Naive thymus-derived CD4-positive, alpha-beta T cell (primary cell): ENCODE measurements around the gene UVRAG. TPM values are rescaled to one million over a fixed set of nuclear protein-coding genes. Genes with fewer than 3 reads are reported as not detected.

Source experiments
- ATAC-seq: fragments of 150-1000 bp; cut with Tn5 transposase; 2 replicates; pipeline ENCODE4 v1.10.0; 2021; ENCODE audit warnings: mild to moderate bottlenecking, moderate library complexity
- CTCF ChIA-PET: fragments of 350-600 bp; sonication (Branson Sonifier 250); formaldehyde crosslinking; loops from one replicate; lab custom pipeline; 2021; ENCODE audit warnings: antibody characterized with exemption; lab: Charles Lee
- POLR2A ChIA-PET: fragments of 350-600 bp; sonication (Branson Sonifier 250); formaldehyde crosslinking; loops from one replicate; lab custom pipeline; 2021; ENCODE audit warnings: antibody characterized with exemption, inconsistent platforms; lab: Charles Lee
- DNase-seq, 9 donors: peaks; one replicate each; pipeline versions ENCODE4 v3.0.0 to v3.0.0-alpha.2; 2020 to 2022; ENCODE audit warnings: mixed read lengths in 1 of 9
- H3K27ac ChIP-seq: one replicate; pipeline ENCODE4 v1.7.0; 2013; ENCODE audit warnings: mild to moderate bottlenecking, low read depth, low read length, moderate library complexity
- H3K27me3 ChIP-seq, 2 donors: one replicate each; pipeline ENCODE4 v1.7.0; 2013; ENCODE audit warnings: low read length in 2 of 2, mild to moderate bottlenecking in 2 of 2, moderate library complexity in 2 of 2; ENCODE audit not compliant: control insufficient read depth in 2 of 2, insufficient read depth in 2 of 2
- H3K36me3 ChIP-seq, 3 experiments: 1 replicate in 2 of 3; 2 replicates in 1 of 3; pipeline ENCODE4 v1.7.0; 2013; ENCODE audit warnings: low read length in 3 of 3, mild to moderate bottlenecking in 3 of 3, moderate library complexity in 1 of 3; ENCODE audit not compliant: insufficient read depth in 3 of 3, control insufficient read depth in 2 of 3
- H3K4me1 ChIP-seq, 2 donors: one replicate each; pipeline ENCODE4 v1.7.0; 2013; ENCODE audit warnings: low read length in 2 of 2, mild to moderate bottlenecking in 2 of 2, moderate library complexity in 1 of 2; ENCODE audit not compliant: control insufficient read depth in 2 of 2, insufficient read depth in 2 of 2
- H3K4me3 ChIP-seq: 2 replicates; pipeline ENCODE4 v1.7.0; 2013; ENCODE audit warnings: mild to moderate bottlenecking, low read length
- H3K9me3 ChIP-seq, 3 experiments: 1 replicate in 2 of 3; 2 replicates in 1 of 3; pipeline ENCODE4 v1.7.0; 2013; ENCODE audit warnings: low read length in 3 of 3; ENCODE audit not compliant: control insufficient read depth in 2 of 3
- H3K27ac Mint-ChIP-seq, 9 donors: one replicate each; pipeline ENCODE4 v1.8.0; 2020 to 2022; ENCODE audit warnings: mixed read lengths in 9 of 9, mild to moderate bottlenecking in 8 of 9, moderate library complexity in 5 of 9, inconsistent platforms in 2 of 9
- H3K27me3 Mint-ChIP-seq, 5 donors: one replicate each; pipeline ENCODE4 v1.8.0; 2021 to 2022; ENCODE audit warnings: mixed read lengths in 5 of 5, mild to moderate bottlenecking in 1 of 5
- H3K36me3 Mint-ChIP-seq, 5 donors: one replicate each; pipeline ENCODE4 v1.8.0; 2020 to 2022; ENCODE audit warnings: mixed read lengths in 5 of 5, mild to moderate bottlenecking in 3 of 5, inconsistent platforms in 1 of 5
- H3K4me1 Mint-ChIP-seq, 7 donors: one replicate each; pipeline ENCODE4 v1.8.0; 2020 to 2022; ENCODE audit warnings: mixed read lengths in 7 of 7, mild to moderate bottlenecking in 3 of 7, inconsistent platforms in 1 of 7
- H3K4me3 Mint-ChIP-seq, 10 donors: one replicate each; pipeline ENCODE4 v1.8.0; 2020 to 2022; ENCODE audit warnings: mild to moderate bottlenecking in 10 of 10, mixed read lengths in 10 of 10, moderate library complexity in 6 of 10, inconsistent platforms in 2 of 10
- H3K9me3 Mint-ChIP-seq, 11 donors: one replicate each; pipeline ENCODE4 v1.8.0; 2020 to 2022; ENCODE audit warnings: mixed read lengths in 11 of 11, mild to moderate bottlenecking in 4 of 11, inconsistent platforms in 1 of 11, moderate library complexity in 1 of 11
- intact Hi-C, 2 donors: fragments of 100-400 bp; cut with micrococcal nuclease; formaldehyde crosslinking; loops; one replicate each; pipeline ENCODE4 v1.15.1; 2023
- polyA plus RNA-seq, 2 donors: library from polyadenylated mRNA; unstranded; fragments of 300-500 nt; fragmentation: Illumina TruSeq; gene quantifications; one replicate each; pipeline ENCODE4 v1.2.3, GENCODE V29; 2021
- total RNA-seq, 6 experiments: library from RNA in 5 of 6; stranded (reverse) in 5 of 6; gene quantifications; 1 replicate in 5 of 6; 2 replicates in 1 of 6; pipeline ENCODE4 v1.2.3 and lab custom pipeline; 2021 to 2026

Gene UVRAG
- total and polyA plus RNA-seq, 7 experiments from 2014 or later: 12.3 to 46.1 (median 24.6) TPM

- intact Hi-C loops: no loop called here
- DNase-seq (no peak), ATAC-seq (peak; percentile 55)
- Histone ChIP-seq H3K27me3 (no peaks in the 10 kb centered on the region), H3K4me1 (no peaks in the 10 kb centered on the region), H3K36me3 (no peaks in the 10 kb centered on the region), H3K9me3 (no peaks in the 10 kb centered on the region), H3K4me3 (no peak overlapping the region), H3K27ac (no peak overlapping the region)
- no peaks in the 10 kb centered on the region for H3K4me1 Mint-ChIP-seq
- no peaks in the 10 kb centered on the region for H3K36me3 Mint-ChIP-seq
- no peak overlapping the region for H3K4me3 Mint-ChIP-seq
- no peaks in the 10 kb centered on the region for H3K27me3 Mint-ChIP-seq
- no peak overlapping the region for H3K27ac Mint-ChIP-seq
- ChIA-PET POLR2A (no interaction called here), CTCF (no interaction called here)
- H3K9me3 Mint-ChIP-seq: no peaks in the 10 kb centered on the region
Measured at GRCh38 chr11:76161261-76161961, 346.4 kb downstream of the UVRAG start.

GRCh38 chr11:76162336-76163288 is 347.6 kb downstream of the UVRAG start:
- intact Hi-C loops: no loop called here
- ChIA-PET POLR2A (no interaction called here), CTCF (no interaction called here)
- H3K4me1 ChIP-seq: no peaks in the 10 kb centered on the region
- ATAC-seq: no peak
- Mint-ChIP-seq H3K27ac (no peak overlapping the region), H3K9me3 (no peaks in the 10 kb centered on the region), H3K4me1 (no peaks in the 10 kb centered on the region), H3K27me3 (no peaks in the 10 kb centered on the region), H3K4me3 (no peak overlapping the region), H3K36me3 (no peaks in the 10 kb centered on the region)
- no peak overlapping the region for H3K4me3 ChIP-seq
- DNase-seq: no peak
- no peaks in the 10 kb centered on the region for H3K9me3 ChIP-seq
- H3K36me3 ChIP-seq: no peaks in the 10 kb centered on the region
- no peaks in the 10 kb centered on the region for H3K27me3 ChIP-seq
- H3K27ac ChIP-seq: no peak overlapping the region

DNA sequence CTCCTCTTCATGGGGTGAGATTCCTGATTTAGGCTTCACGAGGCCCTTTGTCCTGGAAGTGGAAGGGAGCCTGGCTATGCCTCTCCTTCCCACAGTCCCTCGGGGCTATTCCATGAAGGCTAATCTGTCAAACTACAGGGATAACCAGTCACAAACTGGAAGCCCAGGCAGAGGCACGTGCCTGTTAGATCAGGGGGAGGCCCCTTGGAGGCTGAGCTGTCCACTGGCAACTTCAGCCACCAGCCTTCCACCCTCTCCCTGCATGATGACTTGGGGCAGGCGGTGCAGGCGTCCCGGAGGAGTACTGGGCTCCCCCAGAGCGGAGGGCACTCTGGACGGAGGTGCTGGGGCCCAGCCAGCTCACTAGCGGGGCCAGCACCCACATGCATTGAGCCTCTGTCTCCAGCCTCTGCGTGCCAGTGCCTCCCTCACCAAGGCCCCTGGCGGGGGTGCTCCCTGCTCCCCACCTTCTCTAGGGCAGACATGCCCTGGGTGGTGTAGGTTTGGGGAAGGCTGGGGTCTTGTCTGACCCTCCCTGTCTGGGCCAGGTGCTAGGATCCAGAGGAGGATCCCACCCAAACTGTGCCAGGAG is 348.4 kb downstream of the UVRAG start:
- no peak for DNase-seq
- H3K4me1 Mint-ChIP-seq: no peaks in the 10 kb centered on the region
- ChIA-PET POLR2A (no interaction called here), CTCF (no interaction called here)
- no peak overlapping the region for H3K27ac ChIP-seq
- intact Hi-C loops: no loop called here
- H3K9me3 Mint-ChIP-seq: no peaks in the 10 kb centered on the region
- no peaks in the 10 kb centered on the region for H3K36me3 Mint-ChIP-seq
- no peak for ATAC-seq
- no peak overlapping the region for H3K4me3 ChIP-seq
- H3K27me3 Mint-ChIP-seq: no peaks in the 10 kb centered on the region
- H3K36me3 ChIP-seq: no peaks in the 10 kb centered on the region
- no peaks in the 10 kb centered on the region for H3K4me1 ChIP-seq
- H3K9me3 ChIP-seq: no peaks in the 10 kb centered on the region
- no peak overlapping the region for H3K27ac Mint-ChIP-seq
- H3K4me3 Mint-ChIP-seq: no peak overlapping the region
- H3K27me3 ChIP-seq: no peaks in the 10 kb centered on the region

- no peak overlapping the region for H3K27ac Mint-ChIP-seq
- H3K4me3 Mint-ChIP-seq: no peak overlapping the region
- DNase-seq (no peak), ATAC-seq (no peak)
- ChIA-PET POLR2A (no interaction called here), CTCF (no interaction called here)
- Histone ChIP-seq H3K4me1 (no peaks in the 10 kb centered on the region), H3K4me3 (no peak overlapping the region), H3K27me3 (no peaks in the 10 kb centered on the region), H3K27ac (no peak overlapping the region), H3K9me3 (no peaks in the 10 kb centered on the region), H3K36me3 (no peaks in the 10 kb centered on the region)
- H3K9me3 Mint-ChIP-seq: no peaks in the 10 kb centered on the region
- H3K4me1 Mint-ChIP-seq: no peaks in the 10 kb centered on the region
- H3K27me3 Mint-ChIP-seq: no peaks in the 10 kb centered on the region
- H3K36me3 Mint-ChIP-seq: no peaks in the 10 kb centered on the region
- intact Hi-C loops: no loop called here
Measured at GRCh38 chr11:76164081-76164480, 349.1 kb downstream of the UVRAG start.

DNA sequence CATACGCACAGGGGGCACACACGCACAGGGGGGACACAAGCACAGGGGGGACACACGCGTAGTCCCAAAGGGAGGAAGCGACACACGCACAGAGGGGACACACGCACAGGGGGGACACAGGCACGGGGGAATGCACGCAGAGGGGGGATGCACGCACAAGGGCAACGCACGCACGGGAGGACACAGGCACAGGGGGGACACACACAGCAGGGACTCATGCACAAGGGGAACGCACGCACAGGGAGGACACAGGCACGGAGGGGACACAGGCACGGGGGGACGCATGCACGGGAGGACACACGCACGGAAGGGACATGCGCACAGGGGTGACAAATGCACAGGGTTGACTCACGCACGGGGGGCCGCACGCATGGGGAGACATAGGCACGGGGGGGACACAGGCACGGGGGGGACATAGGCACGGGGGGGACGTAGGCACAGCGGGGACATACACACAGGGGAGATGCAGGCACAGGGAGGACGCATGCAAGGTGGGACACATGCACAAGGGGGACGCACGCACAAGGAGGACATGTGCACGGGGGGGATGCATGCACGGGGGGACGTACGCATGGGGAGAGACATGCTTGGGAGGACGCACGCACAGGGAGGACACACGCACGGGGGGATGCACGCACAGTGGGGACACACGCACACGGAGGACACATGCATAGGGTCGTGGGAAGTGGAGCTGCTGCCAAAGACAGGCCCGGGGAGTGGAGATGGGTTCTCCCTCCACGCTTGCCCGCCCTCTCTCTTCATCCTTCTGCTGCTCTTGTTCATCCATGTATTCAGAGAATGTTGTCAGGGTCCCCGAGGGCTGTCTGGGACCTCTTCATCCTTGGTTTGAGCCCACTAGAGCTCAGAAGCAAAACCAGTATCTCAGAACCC is 350.1 kb downstream of the UVRAG start:
- H3K27ac Mint-ChIP-seq: no peak overlapping the region
- Histone ChIP-seq H3K27me3 (no peaks in the 10 kb centered on the region), H3K27ac (no peak overlapping the region), H3K36me3 (no peaks in the 10 kb centered on the region), H3K9me3 (no peaks in the 10 kb centered on the region), H3K4me1 (no peaks in the 10 kb centered on the region), H3K4me3 (no peak overlapping the region)
- H3K9me3 Mint-ChIP-seq: no peaks in the 10 kb centered on the region
- DNase-seq (no peak), ATAC-seq (no peak)
- no peaks in the 10 kb centered on the region for H3K27me3 Mint-ChIP-seq
- ChIA-PET CTCF (no interaction called here), POLR2A (no interaction called here)
- intact Hi-C loops: no loop called here
- H3K4me1 Mint-ChIP-seq: no peaks in the 10 kb centered on the region
- no peaks in the 10 kb centered on the region for H3K36me3 Mint-ChIP-seq
- no peak overlapping the region for H3K4me3 Mint-ChIP-seq

DNA sequence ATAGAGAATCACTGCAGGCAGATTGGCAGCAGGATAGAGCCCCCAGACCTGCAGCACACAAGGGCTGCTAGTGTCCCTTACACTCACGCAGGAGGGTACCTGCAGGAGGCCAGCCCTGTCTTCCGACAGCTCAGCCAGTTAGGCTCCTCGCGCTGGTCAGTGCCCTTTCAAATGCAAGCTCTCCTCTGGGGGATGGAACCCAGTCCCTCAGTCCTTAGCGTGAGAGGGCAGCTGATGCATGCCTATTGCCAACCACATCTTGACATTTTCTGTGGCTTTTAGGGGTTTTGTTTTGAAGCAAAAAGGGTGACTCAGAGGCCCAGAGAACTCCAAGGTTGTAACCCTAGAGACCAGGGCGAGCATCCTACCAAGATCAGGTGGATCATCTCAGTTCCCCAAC is 351.3 kb downstream of the UVRAG start:
- Histone ChIP-seq H3K36me3 (no peaks in the 10 kb centered on the region), H3K9me3 (no peaks in the 10 kb centered on the region), H3K27ac (no peak overlapping the region), H3K4me3 (no peak overlapping the region), H3K27me3 (no peaks in the 10 kb centered on the region), H3K4me1 (no peaks in the 10 kb centered on the region)
- H3K4me1 Mint-ChIP-seq: no peaks in the 10 kb centered on the region
- H3K4me3 Mint-ChIP-seq: no peak overlapping the region
- H3K27ac Mint-ChIP-seq: no peak overlapping the region
- POLR2A ChIA-PET: no interaction called here
- no peaks in the 10 kb centered on the region for H3K9me3 Mint-ChIP-seq
- ATAC-seq (no peak), DNase-seq (no peak)
- no peaks in the 10 kb centered on the region for H3K36me3 Mint-ChIP-seq
- intact Hi-C loops: no loop called here
- no peaks in the 10 kb centered on the region for H3K27me3 Mint-ChIP-seq
- CTCF ChIA-PET: no interaction called here
